NCI-H146 treated with DMSO at 0.1 percent for 48 hours (cell line): ENCODE measurements around the gene FOXI2.

Source experiments
- DNase-seq: peaks from one replicate; lab custom pipeline; 2025; ENCODE audit not compliant: unreplicated experiment; lab: John Stamatoyannopoulos, UW

FOXI2 gene

GRCh38 chr10:127736915-127737562, at the start of gene FOXI2:
TSS of gene FOXI2 (plus strand) at chr10:127737185. CDS start at chr10:127737274, 89 bp downstream.
- DNase-seq, result no peak

GRCh38 chr10:127687548-127687947, 49.4 kb upstream of the FOXI2 start:
- DNase-seq, result no peak

- no peak for DNase-seq
Observed at GRCh38 chr10:127690176-127690835, 46.7 kb upstream of the FOXI2 start.

DNA sequence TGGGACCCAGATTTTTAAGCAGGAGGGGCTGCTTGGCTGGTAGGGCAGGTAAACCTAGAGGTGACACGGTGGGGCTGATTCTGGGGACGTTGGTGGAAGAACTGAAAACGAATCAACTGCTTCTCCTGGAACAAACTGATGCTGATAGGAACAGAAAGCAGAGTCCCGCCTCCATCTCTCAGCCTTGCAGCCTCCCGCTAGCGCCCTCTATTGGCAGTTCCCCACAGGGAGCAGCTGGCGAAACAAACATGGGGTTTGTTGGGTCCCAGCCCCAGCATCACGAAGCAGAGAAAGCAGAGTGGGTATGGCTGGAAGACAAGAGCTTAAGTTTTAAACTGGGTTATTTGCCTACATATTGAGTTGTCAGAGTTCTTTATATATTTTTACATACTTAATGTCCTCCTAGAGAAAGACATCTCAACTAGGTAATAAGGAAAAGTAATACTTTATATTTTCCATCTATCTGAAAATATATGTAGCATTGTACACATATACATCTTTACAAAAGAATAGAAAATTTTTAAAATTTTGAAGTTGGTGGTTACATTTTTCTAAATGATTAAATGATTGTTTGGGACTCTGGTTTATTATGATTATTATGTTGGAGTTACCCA, 42.3 kb upstream of the FOXI2 start:
- no peak for DNase-seq

DNA sequence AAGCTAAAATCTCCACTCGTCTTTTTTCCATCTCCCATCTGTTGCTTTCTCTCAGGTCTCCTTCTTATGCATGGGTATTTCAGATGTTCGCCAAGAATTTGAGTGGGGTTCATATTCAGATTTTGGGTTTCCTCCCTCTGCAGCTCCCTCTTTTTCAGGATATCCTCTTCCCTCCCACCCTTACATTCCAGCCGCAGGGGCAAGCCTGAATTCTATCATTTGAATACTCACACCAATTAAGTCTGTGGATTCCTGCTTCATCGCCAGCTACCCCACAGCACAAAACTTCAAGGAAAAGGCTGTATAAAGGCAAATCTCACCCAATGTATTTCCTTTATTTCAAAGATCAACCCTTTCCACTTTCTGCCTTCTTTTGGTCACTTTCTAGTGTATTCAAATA, 41.6 kb upstream of the FOXI2 start:
- no peak for DNase-seq

GRCh38 chr10:127698886-127699285, 38.1 kb upstream of the FOXI2 start:
- no peak for DNase-seq

- no peak for DNase-seq
Observed at GRCh38 chr10:127699311-127699710, 37.7 kb upstream of the FOXI2 start.

DNA sequence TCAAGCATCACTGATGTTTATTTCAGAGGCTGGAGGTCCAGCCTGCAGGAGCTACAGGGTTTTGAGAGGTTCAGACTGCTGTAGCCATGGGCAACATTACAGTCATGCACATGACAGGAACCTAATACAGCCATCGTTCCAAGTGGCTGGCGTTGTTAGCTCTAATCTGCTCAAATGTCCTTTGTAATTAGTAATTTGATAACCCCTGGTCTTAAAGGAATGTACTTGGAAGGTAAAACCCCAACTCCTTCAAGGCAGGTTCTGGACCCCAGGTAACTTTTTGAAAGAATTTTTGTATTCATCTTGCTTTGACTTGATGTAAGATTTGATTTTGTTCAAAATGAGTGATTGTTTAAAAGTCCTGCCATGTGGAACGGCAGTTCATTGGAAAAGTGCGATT, 34.7 kb upstream of the FOXI2 start:
- no peak for DNase-seq

GRCh38 chr10:127715249-127715648, 21.7 kb upstream of the FOXI2 start:
- DNase-seq, result no peak

- DNase-seq, result no peak
Observed at GRCh38 chr10:127715782-127716378, 21.1 kb upstream of the FOXI2 start.

- no peak for DNase-seq
Observed at GRCh38 chr10:127720142-127720541, 16.8 kb upstream of the FOXI2 start.

- DNase-seq, result no peak
Observed at GRCh38 chr10:127720903-127721302, 16.1 kb upstream of the FOXI2 start.

- DNase-seq, result no peak
Observed at GRCh38 chr10:127734753-127735152, 2.2 kb upstream of the FOXI2 start.

- no peak for DNase-seq
Observed at GRCh38 chr10:127735156-127735555, 1.8 kb upstream of the FOXI2 start.

DNA sequence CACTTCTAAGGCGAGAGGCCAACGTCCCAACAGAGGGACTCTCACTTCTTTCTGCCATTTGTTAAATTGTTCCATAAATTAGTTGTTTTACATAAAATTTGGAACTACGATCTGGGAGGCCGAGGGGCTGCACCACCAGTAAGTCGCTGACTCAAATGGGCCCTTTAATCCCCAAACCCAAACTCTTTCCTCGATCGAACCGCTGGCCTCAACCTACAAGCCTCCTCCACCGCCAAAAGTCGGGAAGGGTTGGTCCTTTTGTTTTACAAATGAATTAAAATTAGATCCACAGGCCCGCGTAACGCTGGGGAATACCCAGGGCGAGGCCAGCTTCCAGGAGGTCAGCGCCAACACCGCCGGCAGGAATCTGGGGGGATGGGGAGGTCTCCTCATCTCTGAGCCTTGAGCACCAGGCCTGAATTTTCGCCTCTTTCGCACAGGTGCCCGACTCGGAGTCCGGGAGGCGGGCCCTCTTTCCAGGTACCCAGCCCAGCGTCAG, 1.2 kb upstream of the FOXI2 start:
- no peak for DNase-seq

DNA sequence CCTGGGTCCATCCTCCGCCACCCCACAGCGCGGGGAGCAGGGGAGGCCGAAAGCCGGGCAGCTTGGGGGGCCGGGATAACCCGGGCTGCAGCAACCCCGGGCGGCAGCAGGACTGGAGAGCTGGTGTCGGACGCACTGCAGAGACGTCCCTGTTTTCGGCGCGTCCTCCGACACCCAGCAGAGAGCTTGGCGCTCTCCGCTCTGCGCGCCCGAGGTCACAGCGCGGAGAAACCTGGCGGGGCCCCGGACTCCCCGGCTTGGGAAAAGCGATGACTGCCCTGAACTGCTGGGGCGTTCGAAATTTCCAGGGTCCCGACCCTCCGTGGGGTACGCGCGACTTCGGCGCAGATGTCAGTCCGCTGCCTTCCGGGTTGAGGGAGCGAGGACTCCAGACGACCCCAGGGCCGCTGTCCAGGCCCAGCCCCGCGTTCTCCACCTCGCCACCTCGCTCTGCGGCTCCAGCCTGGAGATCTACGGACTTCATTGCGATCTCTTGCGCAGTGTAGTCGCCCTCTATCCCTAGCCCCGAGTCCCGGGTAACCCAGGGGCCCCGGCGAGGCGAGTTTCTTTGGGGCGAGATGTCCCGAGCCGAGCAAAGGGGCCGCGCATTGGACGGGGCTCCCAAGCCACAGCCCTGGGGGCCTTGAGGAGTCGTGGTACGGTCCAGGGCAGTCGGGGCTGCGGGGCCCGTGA, 617 bp upstream of the FOXI2 start:
- no peak for DNase-seq

DNA sequence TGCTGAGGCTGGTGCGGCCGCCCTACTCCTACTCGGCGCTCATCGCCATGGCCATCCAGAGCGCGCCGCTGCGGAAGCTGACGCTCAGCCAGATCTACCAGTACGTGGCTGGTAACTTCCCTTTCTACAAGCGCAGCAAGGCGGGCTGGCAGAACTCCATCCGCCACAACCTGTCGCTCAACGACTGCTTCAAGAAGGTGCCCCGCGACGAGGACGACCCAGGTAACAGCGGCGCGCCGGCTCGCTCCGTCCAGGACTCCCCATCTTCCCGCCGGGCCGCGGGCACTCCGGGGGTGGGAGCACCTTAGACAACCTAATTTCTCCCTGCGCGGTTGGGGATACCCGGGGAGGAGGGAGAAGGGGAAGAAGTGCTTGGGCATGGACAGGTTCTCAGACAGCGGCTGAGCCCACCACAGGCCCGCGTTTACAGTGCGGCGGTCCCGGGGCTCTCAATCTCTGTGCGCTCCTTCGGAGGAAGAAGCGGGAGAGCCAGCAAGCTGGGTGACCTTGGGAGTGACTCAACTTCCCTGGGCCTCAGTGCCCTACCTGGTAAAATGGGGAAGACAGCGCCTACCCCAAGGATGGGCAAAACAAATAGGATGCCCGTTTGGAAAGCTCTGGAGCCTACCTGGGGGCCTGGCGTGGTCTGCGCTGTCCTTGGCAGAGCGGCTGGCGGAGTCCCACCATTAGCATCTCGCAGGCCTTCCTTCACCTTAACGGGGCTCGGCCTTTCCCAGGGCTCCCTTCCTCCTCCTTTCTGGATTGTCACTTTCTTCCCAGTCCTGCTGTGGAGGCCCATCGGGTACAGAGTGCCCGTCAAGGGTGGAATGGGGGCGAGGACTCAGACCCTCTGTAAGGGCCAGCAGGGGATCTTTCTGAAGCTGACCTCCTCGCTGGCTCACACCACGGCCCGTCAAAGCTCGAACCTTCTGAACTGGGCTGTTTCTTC, 852 bp downstream of the FOXI2 start:
- no peak for DNase-seq

- DNase-seq, result no peak
Observed at GRCh38 chr10:127738512-127739424, 1.8 kb downstream of the FOXI2 start.

DNA sequence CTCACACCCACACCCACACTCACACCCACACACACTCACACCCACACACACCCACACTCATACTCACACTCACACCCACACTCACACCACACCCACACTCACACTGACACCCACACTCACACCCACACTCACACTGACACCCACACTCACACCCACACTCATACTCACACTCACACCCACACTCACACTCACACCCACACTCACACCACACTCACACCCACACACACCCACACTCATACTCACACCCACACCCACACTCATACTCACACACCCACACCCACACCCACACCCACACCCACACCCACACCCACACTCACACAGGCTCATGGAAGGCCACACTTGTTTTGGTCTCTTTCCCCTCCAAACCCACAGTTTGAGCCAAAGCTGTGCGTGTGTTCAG, 2.9 kb downstream of the FOXI2 start:
- no peak for DNase-seq
